HG02870 (cell line): ENCODE data around the gene FBXO33.

Experiments
- ATAC-seq: cut with Tn5 transposase; IDR thresholded peaks from one replicate; pipeline ENCODE4 v1.9.1; 2021; ENCODE audit warnings: mild to moderate bottlenecking, moderate library complexity; ENCODE audit not compliant: unreplicated experiment

The FBXO33 gene

DNA sequence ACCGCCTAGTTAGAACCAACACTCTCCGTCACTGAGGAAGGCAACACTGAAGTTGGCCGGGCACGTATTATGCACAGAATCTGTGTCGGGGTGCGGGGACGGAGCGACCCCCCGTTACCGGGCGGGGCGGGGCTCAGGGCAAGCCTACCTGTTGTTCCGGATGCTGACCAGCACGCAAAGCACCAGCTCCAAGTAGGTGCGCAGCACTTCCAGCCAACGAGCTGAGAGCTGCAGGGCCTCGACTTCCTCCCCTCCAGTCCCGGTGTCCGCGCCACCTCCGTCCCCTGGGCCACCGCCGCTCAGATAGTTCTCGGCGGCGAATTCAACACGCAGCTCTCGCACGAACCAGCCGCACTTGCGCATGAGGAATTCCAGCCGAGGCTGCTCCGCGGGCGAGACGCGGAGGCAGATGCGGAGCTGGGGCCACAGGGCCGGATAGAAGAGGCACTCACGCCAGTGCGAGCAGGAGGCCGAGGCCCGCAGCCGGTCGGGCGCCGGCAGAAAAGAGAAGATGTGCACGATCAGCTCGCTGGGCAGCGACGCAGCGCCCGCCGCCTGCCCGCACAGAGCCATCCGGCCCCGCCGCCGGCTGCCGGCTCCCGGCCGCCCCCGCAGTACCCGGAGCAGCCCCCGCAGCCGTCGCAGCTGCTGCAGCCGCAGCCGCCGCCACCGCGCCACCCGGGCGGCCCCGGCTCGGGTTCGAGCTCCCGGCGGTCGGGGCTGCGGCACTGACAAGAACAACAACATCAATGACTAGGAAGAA lies 636 bp downstream of the FBXO33 start:
- peak; percentile 13 for ATAC-seq

- ATAC-seq: peak; percentile 0
Observed at GRCh38 chr14:39430762-39431415, 1.3 kb downstream of the FBXO33 start.

- no peak for ATAC-seq
Observed at GRCh38 chr14:39428118-39428517, 4.1 kb downstream of the FBXO33 start.

- no peak for ATAC-seq
Observed at GRCh38 chr14:39426605-39427004, 5.6 kb downstream of the FBXO33 start.

DNA sequence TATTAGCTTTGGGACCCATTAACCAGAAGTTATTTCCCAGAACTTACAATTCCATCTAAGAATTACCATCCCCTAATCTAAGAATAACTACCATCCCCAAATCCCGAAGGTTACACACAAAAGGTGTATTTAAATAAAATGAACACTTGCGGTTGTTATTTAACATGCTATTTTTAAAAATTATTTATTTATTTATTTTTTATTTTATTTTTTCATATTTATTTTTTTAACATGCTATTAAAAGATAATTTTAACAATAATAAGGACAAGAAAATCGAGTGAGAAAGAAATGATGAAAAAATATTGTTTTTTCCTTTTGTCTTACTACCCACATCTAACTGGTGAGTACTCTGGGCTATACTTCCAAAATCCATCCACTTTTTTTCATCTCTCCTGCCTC lies 6.3 kb downstream of the FBXO33 start:
- ATAC-seq: no peak

- no peak for ATAC-seq
Observed at GRCh38 chr14:39423793-39424192, 8.4 kb downstream of the FBXO33 start.

GRCh38 chr14:39422243-39422642 lies 10.0 kb downstream of the FBXO33 start:
- ATAC-seq: no peak

DNA sequence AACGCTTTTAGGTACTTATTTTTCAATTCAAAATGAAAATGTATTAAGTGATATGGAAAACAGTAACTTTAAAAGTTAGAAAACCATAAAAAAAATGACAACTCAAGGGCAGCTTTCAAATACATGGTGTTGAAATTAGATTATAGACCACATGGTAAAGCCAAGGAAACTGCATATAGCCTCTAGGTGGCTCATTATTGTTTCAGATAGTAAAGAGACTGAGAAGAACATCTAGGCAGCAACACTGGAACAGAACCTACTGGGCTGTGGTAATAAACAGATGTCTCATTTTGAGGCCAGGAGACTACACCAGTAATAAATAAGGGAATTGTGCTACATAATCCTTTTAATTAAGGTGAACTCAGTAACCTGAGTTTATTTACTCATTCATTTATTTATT lies 13.0 kb downstream of the FBXO33 start:
- no peak for ATAC-seq

- ATAC-seq: no peak
Observed at GRCh38 chr14:39417014-39417413, 15.2 kb downstream of the FBXO33 start.

DNA sequence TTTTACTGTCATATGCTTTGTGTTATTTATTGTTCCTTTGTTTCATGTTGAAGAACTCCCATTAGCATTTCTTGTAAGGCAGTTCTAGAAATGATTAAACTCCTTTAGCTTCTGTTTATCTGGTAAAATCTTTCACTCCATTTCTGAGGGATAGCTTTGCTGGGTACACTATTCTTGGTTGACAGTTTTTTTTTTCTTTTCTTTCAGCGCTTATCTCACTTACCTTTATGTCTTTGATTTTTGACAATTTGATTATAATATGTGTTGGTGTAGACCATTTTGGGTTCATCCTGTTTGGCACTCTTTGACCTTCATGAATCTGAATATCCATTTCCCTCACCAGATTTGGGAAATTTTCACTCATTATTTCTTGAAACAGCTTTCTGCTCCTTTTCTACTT lies 16.2 kb downstream of the FBXO33 start:
- no peak for ATAC-seq

GRCh38 chr14:39406560-39406959 lies 25.7 kb downstream of the FBXO33 start:
- ATAC-seq: no peak

- ATAC-seq: no peak
Observed at GRCh38 chr14:39398382-39398781, 33.9 kb downstream of the FBXO33 start.

DNA sequence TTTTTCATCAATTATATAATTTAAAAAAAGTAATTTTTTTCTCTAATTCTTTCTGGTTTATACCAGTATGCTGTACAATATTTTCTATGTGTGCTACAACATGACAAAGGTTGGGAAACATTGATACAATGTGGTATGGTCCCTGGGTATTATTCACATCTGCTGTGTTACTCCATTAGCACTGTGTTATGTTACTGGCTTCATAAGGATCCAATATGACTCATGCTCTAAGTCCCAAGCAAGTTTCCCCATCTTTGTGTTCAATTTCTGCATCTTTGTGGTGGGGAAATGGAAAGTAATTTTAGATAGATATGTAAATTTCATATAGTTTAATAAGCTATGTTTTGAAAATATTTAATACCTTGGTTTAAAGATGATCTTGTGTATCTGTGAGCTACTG lies 35.8 kb downstream of the FBXO33 start:
- no peak for ATAC-seq

DNA sequence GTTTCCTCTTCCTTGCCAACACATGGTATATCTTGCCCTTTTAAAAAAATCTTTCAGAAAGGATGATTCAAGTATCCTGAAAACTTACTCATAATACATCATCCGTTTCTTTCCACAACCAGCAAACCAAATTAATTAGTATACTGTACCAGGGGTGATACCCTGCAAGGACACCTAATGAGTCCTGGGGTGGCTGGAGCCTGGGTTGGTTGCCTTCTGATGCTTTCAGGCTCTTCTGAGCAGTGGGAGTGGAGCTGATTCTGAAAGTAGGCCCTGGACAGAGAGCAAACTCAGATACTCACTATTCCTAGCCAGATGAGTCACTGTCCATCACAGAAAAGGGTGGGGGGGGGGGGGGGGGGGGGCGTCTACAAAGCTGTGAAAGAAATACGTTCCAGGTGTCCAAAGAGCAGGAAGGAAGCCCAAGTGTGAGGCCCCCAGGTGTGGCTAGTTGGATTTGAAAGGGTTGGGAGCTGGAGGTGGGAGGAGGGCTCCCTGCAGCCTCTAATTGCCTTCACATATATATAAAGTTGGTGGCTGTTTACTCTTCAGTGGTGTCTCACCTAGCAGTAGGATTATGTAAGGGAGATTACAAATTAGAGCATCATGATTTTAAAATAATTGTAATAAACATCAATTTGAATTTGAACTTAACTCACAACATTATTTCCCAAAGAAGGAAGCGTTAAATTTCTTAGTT lies 36.5 kb downstream of the FBXO33 start:
- no peak for ATAC-seq

- ATAC-seq: no peak
Observed at GRCh38 chr14:39393289-39393688, 38.9 kb downstream of the FBXO33 start.

DNA sequence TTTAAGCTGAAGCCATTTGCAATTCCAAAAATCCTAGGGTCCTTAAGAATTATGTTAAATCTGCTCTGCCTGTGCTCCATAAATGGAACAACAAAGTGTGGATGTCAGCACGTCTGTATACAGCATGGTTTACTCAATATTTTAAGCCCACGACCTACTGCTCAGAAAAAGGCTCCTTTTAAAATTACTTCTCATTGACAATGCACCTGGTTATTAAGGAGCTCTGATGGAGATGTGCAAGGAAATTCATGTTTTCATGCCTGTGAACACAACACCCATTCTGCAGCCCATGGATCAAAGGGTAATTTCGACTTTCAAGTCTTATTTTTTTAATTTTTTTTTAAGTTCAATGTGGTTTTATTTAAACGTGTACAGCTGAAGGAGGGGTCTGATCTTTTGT lies 48.1 kb downstream of the FBXO33 start:
- no peak for ATAC-seq

DNA sequence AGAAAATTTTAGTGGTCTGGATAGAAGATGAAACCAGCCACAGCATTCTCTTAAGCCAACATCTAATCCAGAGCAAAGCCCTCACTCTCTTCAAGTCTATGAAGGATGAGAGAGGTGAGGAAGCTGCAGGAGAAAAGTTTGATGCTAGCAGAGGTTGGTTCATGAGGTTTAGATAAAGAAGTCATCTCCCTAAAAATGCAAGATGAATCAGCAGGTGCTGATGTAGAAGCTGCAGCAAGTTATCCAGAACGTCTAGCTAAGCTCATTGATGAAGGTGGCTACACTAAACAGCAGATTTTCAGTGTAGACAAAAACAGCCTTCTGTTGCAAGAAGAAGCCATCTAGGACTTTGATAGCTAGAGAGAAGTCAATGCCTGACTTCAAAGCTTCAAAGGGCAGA lies 48.5 kb downstream of the FBXO33 start:
- ATAC-seq: peak; percentile 5

DNA sequence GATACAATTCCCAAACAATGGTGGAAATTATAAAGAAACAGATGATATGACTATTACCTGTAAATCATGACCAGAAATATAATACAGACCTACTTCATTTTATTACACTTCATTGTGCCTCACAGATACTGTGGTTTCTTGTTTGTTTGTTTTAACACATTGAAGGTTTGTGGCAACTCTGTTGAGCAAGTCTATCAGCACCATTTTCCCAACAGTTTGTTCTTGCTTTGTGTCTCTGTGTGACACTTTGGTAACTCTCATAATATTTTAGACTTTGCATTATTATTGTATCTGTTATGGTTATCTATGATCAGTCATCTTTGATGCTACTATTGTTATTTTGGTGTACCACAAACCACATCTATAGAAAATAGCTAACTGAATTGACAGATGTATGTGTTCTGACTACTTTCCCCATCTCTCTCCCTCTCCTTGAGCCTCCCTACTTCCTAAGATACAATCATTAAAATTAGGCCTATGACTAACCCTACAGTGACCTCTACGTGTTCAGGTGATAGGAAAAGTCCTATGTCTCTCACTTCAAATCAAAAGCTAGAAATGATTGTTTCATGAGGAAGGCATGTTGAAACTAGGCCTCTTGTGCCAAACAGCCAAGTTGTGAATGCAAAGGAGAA lies 49.1 kb downstream of the FBXO33 start:
- ATAC-seq: peak; percentile 84

GRCh38 chr14:39382463-39382862 lies 49.8 kb downstream of the FBXO33 start:
- no peak for ATAC-seq

DNA sequence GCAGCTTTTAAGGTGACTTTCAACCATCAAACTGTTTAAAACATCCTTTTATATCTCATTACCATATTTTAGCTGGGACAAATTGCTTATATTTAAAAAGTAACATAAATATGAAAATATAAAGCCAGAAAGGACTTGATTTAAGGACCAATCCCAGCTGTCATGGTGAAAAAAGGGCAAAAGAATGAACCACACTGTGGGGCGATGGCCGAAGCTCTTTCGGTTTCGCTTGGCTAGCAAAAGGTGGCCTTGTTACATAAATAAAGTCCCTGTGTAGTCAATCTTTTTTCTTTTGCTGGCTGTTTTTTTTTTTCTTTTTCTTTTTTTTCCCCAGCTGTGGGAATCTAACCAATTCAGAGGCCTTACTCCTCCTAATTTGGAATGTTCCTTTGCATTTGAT lies 50.9 kb downstream of the FBXO33 start:
- ATAC-seq: no peak

GRCh38 chr14:39376667-39377403 lies 55.4 kb downstream of the FBXO33 start:
- no peak for ATAC-seq
